ENCODE data around the gene KLHDC8A. TPM values are rescaled to one million over a fixed set of nuclear protein-coding genes. Genes with fewer than 3 reads are reported as not detected.

KLHDC8A gene
- total and polyA plus RNA-seq, 2 of the 13 experiments (the other 11 are each of a cell fraction or from before 2014, with no cell fraction given), result not detected

DNA sequence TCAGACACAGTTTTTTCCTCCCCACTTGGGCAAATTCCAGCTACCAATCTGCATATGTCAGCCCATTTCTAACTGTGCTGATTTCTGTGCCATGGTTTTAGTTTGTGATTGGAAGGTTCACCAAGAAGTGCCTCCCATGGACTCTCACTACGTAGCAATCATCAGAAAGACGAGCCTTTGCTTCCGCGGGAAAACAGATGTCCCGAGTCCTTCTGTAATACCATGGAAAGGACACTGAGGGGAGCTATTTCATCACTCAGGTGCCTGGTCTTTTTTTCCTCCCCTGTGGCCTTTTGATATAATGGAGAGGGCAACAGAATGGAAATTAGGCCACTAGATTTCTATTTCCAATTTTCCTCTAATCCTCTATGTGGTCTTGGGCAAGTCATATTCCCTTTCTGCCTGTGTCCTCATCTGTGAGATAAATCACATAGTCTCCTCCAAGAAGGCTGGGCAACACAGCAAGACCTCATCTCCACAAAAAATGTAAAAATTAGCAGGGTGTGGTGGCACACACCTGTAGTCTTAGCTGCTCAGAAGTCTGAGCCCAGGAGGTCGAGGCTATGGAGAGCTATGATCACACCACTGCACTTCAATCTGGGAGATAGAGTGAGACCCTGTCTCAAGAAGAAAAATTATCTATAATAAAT lies 40.4 kb upstream of the KLHDC8A start (continued):
- no peak for TF ChIP-seq ZNF484 (CRISPR knock-in tag; IDR thresholded peaks at IDR 0.05; ENCODE audit: borderline replicate concordance, low read depth)
- no peak for TF ChIP-seq MTA1 (CRISPR knock-in tag; IDR thresholded peaks at IDR 0.05; ENCODE audit: borderline replicate concordance)
- no peak for TF ChIP-seq ZNF619 (CRISPR knock-in tag; IDR thresholded peaks at IDR 0.05)
- no peak for TF ChIP-seq ZNF256 (CRISPR knock-in tag; conservative IDR thresholded peaks at IDR 0.05)
- no peak for TF ChIP-seq IRF2 (CRISPR knock-in tag; IDR thresholded peaks at IDR 0.05)
- TF ChIP-seq ZNF780A (CRISPR knock-in tag; IDR thresholded peaks at IDR 0.05), result no peak
- TF ChIP-seq ZNF878 (CRISPR knock-in tag; IDR thresholded peaks at IDR 0.05), result no peak
- no peak for TF ChIP-seq ZNF33B (CRISPR knock-in tag; IDR thresholded peaks at IDR 0.05)
- no peak for TF ChIP-seq ZBTB40 (IDR thresholded peaks at IDR 0.05)
- TF ChIP-seq ZBTB40 (CRISPR knock-in tag; IDR thresholded peaks at IDR 0.05), result no peak
- TF ChIP-seq, protein P1, sequence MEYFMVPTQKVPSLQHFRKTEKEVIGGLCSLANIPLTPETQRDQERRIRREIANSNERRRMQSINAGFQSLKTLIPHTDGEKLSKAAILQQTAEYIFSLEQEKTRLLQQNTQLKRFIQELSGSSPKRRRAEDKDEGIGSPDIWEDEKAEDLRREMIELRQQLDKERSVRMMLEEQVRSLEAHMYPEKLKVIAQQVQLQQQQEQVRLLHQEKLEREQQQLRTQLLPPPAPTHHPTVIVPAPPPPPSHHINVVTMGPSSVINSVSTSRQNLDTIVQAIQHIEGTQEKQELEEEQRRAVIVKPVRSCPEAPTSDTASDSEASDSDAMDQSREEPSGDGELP (IDR thresholded peaks at IDR 0.05; ENCODE audit: borderline replicate concordance, low read depth), result no peak
- TF ChIP-seq POGZ (CRISPR knock-in tag; IDR thresholded peaks at IDR 0.05), result no peak
- TF ChIP-seq, protein P2, sequence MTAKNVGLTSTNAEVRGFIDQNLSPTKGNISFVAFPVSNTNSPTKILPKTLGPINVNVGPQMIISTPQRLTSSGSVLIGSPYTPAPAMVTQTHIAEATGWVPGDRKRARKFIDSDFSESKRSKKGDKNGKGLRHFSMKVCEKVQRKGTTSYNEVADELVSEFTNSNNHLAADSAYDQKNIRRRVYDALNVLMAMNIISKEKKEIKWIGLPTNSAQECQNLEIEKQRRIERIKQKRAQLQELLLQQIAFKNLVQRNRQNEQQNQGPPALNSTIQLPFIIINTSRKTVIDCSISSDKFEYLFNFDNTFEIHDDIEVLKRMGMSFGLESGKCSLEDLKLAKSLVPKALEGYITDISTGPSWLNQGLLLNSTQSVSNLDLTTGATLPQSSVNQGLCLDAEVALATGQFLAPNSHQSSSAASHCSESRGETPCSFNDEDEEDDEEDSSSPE (CRISPR knock-in tag; IDR thresholded peaks at IDR 0.05), result peak; percentile 43; the same call in 1 of the 2 replicates
- TF ChIP-seq NR2C2 (CRISPR knock-in tag; IDR thresholded peaks at IDR 0.05; ENCODE audit: borderline replicate concordance), result no peak
- TF ChIP-seq HHEX (CRISPR knock-in tag; IDR thresholded peaks at IDR 0.05), result no peak
- TF ChIP-seq ETV5 (CRISPR knock-in tag; IDR thresholded peaks at IDR 0.05; ENCODE audit: borderline replicate concordance), result 0 out of 2 replicates have a peak, but pooled peaks have one; percentile 16
- no peak for TF ChIP-seq ZNF367 (CRISPR knock-in tag; IDR thresholded peaks at IDR 0.05; ENCODE audit: borderline replicate concordance)
- TF ChIP-seq CEBPB (IDR thresholded peaks at IDR 0.05; ENCODE audit: borderline replicate concordance, low read depth, low read length), result 0 out of 2 replicates have a peak, but pooled peaks have one; percentile 38
- TF ChIP-seq MTF1 (CRISPR knock-in tag; IDR thresholded peaks at IDR 0.05), result no peak

All from HepG2 (cell line).